Activated CD8-positive, alpha-beta memory T cell treated with anti-CD3 and anti-CD28 coated beads, Interleukin-2, amount 50 U/mL, for 4 hours (primary cell): ENCODE measurements around the gene EMC8.
"Not testable (repeated sequence)": the region's sequence is repeated elsewhere in the genome, so short reads cannot be mapped to it uniquely, and the experiment has no call there.

ENCODE experiments used
- DNase-seq: peaks from one replicate; pipeline ENCODE4 v3.0.0-alpha.2; 2020

EMC8 gene

DNA sequence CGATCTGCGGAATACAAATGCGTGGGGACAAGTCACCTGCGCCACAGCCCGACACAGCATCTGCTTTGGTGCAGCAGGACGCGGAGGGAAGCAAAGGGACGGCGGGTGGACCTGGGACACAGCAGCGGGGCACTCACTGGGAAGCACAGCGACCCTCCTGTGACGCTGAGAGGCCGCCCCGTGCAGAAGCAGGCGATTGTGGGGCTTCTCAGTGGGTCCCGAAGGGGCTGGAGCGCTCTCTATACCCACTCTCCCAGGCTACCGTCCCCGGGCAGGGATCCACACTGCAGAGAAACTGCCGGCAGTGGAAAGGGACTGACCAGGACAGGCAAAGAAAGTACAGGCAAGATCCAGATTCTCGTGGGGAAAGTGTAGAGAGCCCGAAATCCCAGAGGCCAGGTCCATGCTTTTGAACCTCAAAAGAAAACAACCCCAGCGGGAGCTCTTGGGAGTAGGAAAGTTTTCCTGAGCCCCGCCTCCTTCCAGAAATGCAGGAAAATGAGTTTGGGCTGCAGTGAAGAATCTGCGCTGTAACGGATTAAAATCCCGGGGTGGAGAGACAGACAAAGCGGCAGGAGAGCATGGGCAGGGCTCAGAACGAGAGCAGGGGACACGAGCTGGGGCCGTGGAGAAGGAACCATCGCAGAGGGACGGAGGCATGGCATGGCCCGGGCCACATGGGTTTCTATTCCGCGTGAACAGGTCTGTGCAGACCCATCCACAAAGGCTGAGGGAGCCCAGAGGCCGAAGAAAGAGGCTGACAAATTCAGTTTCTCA lies 12.9 kb upstream of the EMC8 start:
- DNase-seq, result no peak

DNA sequence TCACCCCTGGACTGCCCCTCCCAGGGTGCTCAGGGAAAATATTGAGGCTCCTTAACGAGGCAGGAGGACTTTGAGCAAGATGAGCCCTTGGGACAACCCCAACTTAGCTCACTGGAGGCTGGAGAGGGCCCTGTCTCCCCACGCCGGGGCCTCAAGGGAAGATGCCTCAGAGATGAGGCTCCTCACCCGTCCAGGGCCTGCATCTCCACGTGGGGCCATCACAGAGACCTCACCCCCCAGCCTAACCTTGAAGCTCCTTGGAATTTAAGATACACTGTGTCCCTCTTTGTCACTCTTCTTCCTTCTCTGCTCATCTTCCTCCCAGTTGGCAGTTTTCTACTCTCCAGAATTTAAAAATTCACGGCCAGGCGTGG lies 11.4 kb upstream of the EMC8 start:
- no peak for DNase-seq

DNA sequence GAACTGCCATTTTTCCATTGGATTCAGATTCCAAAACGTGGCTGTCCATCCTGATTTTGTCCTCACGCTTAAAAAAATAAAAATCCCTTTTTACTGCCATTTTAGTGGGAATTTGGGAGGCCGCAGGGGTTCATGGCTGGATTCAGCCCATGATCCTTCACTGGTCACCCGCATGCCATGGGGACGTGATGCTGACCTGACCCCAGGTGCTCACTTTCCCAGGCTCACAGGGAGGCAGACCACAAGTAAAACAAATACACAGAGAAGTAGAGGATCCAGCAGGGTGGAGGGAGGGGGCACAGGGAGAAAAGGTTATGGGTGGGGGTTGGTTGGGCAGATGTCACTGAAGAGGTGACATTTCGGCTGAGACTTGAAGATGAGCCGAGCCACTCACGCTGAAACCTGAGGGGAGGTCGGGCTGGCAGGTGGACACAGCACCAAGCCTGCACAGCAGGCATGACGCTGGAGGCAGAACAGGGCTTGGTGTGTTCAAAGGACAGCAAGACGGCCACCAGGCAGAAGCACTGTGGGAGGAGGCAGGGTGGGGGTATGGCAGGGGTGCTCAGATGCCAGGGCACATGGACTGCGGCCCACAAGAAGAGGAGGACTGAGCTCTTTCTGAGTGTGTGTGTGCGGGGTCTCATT lies 10.9 kb upstream of the EMC8 start:
- DNase-seq, result no peak

GRCh38 chr16:85809645-85810044 lies 10.3 kb upstream of the EMC8 start:
- no peak for DNase-seq

GRCh38 chr16:85808926-85809325 lies 9.6 kb upstream of the EMC8 start:
- DNase-seq, result no peak

DNA sequence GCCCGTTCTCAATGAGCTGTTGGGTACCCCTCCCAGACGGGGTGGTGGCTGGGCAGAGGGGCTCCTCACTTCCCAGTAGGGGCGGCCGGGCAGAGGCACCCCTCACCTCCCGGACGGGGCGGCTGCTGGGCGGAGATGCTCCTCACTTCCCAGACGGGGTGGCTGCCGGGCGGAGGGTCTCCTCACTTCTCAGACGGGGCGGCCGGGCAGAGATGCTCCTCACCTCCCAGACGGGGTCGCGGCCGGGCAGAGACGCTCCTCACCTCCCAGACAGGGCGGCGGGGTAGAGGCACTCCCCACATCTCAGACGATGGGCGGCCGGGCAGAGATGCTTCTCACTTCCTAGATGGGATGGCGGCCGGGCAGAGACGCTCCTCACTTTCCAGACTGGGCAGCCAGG lies 8.8 kb upstream of the EMC8 start:
- DNase-seq, result not testable (repeated sequence)

DNA sequence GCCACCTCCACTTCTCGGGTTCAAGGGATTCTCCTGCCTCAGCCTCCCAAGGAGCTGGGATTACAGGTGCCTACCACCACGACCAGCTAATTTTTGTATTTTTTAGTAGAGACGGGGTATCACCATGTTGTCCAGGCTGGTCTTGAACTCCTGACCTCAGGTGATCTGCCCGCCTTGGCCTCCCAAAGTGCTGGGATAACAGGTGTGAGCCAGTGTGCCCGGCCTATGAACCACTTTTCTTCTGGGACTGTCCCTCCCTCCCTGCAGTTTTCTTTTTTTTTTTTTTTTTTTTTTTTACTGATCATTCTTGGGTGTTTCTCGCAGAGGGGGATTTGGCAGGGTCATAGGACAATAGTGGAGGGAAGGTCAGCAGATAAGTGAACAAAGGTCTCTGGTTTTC lies 8.0 kb upstream of the EMC8 start:
- not testable (repeated sequence) for DNase-seq

- no peak for DNase-seq
Measured at GRCh38 chr16:85806539-85806938, 7.2 kb upstream of the EMC8 start.

DNA sequence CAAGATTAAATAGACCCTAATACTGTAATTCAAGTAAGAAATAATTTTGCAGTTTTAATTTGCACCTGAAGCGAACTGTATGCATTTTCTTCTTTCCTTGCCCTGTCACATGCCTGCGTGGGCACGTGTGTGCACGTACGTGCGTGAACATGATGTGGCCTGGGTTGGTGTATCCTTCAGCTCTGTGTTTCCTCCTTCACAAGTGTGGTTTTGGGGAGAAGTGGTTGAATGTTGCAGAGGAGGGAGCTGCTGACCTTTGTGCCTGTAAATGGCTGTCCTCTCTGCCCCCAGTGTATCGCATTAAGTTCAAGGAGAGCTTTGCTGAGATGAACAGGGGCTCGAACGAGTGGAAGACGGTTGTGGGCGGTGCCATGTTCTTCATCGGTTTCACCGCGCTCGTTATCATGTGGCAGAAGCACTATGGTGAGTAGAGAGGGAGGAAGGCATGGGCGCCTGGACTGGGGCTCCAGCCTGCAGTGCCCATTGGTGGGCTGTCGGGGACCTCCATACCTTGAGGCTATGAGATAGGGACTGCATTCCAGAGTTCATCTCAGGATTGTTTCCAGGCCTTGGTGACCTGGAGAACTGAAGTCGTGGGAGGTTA lies 6.2 kb upstream of the EMC8 start:
- DNase-seq, result no peak

DNA sequence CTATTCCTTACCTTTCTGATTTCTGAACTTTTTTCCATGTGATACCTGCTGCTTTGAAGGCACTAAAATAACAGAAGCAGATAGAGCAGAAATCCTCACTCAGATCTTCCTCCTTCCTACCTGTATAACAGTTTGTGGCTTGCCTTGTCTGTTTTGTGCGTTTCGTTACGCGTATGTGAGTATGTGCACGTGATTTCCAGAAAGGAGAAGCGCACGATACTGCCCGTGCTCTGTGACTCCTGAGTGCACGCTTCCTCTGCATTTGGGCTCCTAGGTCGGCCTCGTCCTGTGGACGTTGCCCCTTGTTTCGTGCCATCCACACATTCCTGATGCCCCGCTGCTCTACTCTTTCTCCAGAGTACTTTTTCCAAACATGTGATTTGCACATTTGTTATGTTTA lies 4.2 kb upstream of the EMC8 start:
- DNase-seq, result no peak

DNA sequence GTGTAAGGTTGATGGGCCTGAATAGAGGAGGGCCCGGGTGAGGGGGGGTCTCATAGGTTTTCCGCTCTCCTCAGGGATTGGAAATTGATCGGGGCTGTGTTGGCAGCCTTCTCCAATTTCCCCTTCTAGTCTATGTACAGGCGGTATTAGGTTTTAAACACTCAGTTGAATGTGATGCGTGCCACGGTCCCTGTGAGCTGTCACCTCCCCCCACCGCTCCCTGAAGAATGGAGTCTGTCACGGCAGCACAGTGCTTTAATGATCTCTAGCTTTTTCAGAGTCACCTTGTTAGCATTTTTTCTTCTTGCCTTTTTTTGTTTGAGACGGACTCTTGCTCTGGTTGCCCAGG lies 951 bp upstream of the EMC8 start:
- DNase-seq, result peak; percentile 36

- DNase-seq, result peak; percentile 28
Measured at GRCh38 chr16:85798901-85799496, 345 bp downstream of the EMC8 start.

DNA sequence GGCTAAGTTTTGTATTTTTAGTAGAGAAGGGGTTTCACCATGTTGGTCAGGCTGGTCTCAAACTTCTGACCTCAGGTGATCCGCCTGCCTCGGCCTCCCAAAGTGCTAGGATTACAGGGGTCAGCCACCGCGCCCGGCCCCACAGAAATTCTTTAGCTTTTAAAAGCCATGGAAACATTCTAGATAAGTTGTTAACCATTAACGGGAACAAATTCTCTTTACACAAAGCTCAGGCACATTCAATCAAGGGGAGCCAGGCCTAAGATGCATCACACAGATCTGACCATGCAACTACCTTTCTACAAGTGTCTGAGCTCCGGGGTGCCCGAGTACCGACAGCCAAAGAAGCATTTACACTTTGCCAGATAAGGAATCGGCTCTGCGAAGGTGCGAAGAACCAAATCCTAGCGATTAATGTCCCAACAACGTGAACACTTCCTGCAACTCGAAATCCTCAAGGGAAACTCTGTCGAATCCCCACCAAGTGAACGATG lies 1.0 kb downstream of the EMC8 start:
- DNase-seq, result no peak

- DNase-seq, result no peak
Measured at GRCh38 chr16:85796599-85796998, 2.7 kb downstream of the EMC8 start.

GRCh38 chr16:85796152-85796551 lies 3.2 kb downstream of the EMC8 start:
- DNase-seq, result no peak

DNA sequence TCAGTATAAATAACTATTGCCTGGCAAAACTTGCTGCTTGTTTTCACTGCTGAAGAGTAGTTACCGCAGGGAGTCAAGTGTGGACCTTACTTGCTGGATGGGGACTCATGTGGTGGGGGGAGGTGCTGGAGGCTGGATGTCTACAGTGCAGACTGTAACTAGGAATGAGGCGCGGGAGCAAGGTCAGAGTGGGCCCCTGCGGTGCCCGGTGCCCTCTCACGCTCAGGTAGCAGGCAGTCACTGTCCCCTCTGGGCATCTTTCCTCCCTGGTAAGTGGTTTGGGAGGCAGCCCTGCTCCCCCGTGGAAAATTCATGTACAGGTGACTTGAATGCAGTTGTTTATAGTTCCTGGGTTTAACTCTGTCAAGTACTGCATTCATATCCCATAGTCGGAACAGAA lies 4.6 kb downstream of the EMC8 start:
- DNase-seq, result no peak

- no peak for DNase-seq
Measured at GRCh38 chr16:85793662-85794298, 5.6 kb downstream of the EMC8 start.

DNA sequence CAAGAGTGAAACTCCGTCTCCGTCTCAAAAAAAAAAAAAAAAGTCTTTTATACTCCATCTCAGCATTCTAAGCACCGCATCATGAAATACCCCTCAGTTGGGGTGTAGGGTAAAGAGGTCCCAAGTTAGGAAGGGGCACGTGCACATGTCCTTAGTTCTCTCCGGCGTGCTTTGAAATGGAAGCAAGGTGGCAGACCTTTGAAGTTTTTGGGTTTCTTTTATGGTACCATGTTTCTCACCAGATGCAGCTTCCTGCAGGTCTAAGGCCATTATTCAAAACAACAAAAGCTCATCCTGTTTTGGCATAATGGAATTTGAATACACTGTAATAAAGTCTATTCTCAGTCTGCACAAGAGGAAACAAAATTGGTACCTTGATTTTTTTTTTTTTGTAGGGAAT lies 9.6 kb downstream of the EMC8 start:
- no peak for DNase-seq

DNA sequence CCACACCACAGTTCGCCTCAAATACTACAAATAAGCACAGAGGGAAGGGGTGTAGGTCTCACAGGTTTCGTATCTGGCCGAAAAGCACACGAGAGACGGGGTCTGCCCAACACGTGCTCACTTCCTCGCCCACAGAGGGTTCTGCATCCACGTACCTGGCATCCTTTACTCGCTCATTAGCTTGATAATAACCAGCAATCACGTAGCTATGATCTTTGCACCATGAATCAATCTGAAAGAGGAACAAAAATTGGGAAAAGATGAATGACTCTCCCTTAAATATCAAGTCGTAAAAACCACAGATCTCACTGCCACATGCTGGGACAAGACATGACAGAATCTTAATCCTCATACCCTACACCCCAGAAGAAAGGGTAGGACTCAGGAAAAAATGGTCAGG lies 10.5 kb downstream of the EMC8 start:
- DNase-seq, result no peak

GRCh38 chr16:85785927-85786326 lies 13.4 kb downstream of the EMC8 start:
- no peak for DNase-seq

DNA sequence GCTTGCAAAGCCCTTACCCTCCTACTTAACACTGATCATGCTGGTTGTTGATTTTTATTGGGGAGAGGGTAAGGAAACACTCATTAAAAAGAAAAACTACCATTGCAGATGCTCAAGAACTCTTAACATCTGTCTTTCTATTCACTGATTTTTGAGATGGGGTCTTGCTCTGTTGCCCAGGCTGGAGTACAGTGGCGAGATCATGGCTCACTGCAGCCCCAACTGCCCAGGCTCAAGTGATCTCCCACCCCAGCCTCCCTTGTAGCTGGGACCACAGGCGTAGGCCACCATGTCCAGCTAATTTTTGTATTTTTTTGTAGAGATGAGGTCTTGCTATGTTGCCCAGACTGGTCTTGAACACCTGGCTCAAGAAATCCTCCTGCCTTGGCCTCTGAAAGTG lies 14.5 kb downstream of the EMC8 start:
- DNase-seq, result no peak

GRCh38 chr16:85783441-85783840 lies 15.9 kb downstream of the EMC8 start:
- no peak for DNase-seq

GRCh38 chr16:85782451-85782850 lies 16.9 kb downstream of the EMC8 start:
- DNase-seq, result no peak
